NB4 (cell line): ENCODE measurements around the gene LSM5.

Source experiments
- POLR2A ChIP-seq: IDR thresholded peaks from 2 replicates; pipeline ENCODE4 v1.6.1; 2011; ENCODE audit warnings: mild to moderate bottlenecking; ENCODE audit not compliant: insufficient read length; ENCODE audit errors: extremely low read depth
- TF ChIP-seq, protein P1 (sequence below): IDR thresholded peaks from one replicate; pipeline ENCODE4 v1.5.1; 2012; ENCODE audit warnings: low read depth, low read length

DNA sequence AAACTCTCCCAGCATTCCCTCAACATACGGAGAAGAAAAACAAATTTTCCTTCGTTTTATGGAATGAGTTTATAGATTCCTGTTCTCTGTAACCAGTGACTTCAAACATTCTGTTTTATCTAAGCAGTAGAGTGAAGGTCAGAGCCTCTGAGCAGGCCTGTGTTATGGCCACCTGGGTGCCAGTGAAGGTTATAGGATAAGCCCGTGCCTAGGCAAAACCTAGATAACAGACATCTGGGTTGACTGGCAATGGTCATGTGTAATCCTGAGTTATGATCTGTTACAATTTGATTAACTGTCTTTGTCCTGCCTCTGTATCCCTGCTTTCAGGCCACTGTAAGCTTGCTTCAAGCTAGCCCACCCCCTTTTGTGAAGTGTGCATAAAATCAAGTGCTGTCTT is 8.3 kb downstream of the LSM5 start:
- TF ChIP-seq, protein P1, sequence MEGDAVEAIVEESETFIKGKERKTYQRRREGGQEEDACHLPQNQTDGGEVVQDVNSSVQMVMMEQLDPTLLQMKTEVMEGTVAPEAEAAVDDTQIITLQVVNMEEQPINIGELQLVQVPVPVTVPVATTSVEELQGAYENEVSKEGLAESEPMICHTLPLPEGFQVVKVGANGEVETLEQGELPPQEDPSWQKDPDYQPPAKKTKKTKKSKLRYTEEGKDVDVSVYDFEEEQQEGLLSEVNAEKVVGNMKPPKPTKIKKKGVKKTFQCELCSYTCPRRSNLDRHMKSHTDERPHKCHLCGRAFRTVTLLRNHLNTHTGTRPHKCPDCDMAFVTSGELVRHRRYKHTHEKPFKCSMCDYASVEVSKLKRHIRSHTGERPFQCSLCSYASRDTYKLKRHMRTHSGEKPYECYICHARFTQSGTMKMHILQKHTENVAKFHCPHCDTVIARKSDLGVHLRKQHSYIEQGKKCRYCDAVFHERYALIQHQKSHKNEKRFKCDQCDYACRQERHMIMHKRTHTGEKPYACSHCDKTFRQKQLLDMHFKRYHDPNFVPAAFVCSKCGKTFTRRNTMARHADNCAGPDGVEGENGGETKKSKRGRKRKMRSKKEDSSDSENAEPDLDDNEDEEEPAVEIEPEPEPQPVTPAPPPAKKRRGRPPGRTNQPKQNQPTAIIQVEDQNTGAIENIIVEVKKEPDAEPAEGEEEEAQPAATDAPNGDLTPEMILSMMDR = no peak
- no peak for TF ChIP-seq POLR2A
